Superior temporal gyrus (tissue), 1 donor: ENCODE measurements around the gene SCRG1.

Experiments used
- DNase-seq: peaks from one replicate; pipeline ENCODE4 v3.0.0-alpha.2; 2016; ENCODE audit errors: extremely low spot score

The SCRG1 gene

DNA sequence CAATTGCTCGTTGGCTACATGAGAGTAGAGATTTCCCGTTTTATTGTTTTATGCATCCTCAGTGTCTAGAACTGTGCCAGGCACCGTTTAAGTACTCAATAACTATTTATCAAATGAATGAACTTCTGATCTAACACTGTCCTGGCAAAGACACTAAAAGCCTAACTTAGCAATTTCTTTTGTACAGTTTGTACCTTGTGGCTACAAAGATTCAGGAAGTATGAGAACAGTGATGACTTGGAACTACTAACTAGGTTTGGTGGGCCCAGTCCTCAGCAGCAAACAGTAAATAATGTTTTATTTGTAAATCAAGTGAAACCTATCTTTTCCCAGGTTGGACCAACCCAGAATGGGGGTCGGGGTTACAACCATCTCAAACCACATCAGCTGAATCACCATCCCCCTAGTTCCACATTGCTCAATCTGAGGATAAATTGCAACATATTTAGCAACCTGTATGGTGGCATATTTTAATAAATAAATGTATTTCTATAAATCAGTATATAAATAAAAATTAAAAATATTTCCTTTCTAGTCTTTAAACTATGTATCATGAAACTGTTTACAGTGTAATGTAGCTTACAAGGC is 12.3 kb upstream of the SCRG1 start:
- peak; percentile 32 for DNase-seq

DNA sequence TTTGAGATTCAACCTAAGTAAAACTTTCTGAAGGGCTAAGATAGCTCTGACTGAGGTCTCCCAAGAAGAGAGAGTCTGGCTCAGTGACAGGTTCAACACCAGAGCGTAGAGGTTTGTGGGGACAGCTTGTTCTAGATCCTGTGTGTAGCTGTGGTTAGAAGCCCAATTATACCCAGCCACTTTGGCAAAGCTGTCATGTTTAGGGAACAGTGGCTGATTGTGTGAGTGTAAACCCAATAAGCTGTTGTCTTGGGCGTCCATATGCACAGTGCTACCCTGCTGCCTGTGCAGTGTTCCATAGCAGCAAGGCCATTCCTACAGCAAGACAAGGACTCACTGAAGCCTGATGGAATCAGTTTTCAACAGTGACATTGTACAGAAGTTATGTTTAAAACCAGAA is 11.2 kb upstream of the SCRG1 start:
- DNase-seq = peak; percentile 89

DNA sequence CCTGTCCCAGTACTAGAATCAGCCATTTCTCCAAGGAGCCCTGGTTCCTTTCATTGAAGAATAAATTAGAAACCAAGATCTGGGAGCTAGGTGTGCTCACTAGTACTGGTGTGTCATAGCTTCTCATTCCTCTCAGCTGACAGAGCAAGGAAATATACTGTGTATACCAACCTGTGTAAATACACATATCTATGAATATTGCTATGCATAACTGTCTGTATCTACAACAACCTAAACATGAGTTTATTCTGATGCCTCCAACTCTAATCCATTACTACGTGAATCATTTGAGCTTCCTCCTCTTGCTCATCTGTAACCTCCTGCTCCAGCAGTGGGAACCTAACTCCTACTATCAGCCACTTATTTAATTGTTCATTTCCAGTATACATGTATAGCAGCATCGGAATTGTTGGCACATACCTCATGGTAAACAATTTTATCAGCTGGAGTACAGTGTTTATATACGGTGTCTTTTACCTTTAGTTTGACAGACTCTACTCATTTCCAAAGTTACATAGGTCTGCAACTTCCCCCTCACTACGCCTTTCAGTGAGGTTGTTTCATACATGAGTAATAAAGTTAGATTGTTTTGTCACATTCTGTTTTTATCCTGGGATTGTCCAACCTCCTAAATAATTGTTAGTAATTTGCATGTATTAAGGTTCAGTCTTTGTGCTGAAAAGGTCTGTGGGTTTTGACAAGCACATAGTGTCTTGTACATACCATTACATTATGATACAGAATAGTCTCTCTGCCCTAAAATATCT is 7.1 kb upstream of the SCRG1 start:
- no peak for DNase-seq

DNA sequence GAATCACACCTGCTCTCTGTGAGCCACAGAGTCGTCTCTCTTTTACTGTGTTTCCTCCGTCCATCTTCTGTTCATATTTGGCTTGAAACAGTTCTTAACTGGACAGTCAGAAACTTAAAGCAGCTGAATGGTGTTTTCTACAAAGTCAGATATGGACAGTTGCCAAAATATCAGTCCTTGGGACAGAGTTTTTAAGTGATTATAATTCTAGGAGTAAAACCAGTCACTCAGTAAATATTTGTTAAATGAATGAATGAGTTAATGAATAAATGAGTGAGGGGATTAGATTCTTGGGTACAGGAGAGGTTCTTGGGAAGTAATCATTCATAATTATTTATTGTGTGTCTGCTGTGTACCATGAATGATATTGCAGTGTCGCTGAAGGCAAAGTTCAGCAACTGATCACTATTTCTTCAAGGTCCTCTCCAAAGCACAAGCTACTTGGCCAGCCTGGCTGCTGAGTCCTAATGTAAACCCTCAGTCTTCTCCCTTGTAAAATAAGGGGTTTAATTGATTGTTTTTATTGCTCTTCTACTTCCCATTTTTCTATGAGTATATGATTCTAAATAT is 5.5 kb upstream of the SCRG1 start:
- no peak for DNase-seq

DNA sequence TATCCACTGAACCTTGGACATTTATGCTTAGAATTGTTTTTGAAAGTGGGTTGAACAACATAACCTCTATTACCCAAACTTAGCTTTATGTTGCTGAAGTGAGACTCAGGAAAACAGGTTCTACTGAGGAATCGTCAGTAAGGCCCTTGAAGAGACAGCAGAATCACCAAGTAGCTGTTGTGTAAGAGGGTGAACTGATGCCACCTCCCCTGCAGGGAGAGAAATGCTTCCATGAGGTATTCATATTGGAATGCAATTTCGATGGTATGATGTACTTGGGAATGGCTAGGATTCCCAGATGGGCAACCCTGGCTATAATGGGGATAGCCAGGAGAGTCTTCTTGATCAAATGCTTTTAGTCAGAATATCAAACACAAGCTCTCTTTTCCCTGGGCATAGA is 4.1 kb upstream of the SCRG1 start:
- DNase-seq = no peak

DNA sequence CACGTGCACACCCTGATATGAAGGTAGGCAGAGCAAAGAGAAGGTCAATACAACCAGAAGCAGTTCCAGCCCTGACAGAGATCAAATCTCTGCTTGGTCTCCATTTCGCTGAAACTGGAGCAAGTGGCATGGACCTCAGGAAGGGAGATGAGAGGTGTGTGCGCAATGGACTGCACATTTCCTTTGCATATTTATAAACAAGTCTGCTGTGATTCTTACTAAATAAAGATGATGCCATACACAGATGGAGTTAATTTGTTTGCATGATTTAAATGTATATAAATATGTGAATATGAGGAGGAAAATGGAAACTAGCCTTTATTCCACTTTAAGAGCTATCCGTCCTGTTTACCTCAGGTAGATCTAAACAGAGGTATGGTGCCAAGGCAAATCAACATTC is 2.1 kb upstream of the SCRG1 start:
- DNase-seq = no peak

DNA sequence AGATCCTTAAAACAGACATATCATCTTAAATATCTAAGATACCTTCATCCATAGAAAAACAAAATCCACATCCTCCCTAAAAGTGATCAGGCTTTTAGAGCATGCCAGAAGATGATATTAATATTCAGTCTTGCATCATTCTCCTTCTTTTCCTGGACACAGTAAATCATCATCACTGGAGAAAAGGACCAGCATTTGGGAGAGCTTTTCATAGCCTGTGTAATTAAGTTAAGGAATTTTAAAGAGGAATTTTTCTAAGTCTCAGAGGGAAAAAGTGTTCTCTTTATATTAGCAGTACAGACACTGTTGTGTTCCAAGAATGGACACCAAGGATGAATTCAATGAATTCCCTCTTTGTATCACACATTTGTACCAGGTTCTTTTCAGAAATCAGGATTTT is 696 bp downstream of the SCRG1 start:
- peak; percentile 59 for DNase-seq

DNA sequence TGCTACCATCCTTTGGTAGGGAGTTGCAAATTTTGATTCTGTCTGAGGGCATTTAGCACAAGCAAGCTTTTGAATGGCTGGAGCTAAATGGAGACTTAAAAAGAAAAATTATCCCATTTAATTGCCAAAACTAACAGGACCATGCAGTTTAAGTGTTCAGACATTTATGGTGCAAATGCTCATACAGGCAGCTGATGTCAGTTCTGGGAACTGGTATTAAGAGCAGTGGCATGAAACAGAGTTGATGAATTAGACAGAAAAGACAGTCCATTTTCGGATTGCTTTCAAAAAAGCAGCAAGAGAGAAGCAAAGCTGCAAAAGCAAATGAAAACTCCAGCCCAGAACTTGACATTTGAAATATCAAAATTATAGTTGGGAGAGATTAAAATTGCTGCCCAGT is 1.3 kb downstream of the SCRG1 start:
- DNase-seq = peak; percentile 46

DNA sequence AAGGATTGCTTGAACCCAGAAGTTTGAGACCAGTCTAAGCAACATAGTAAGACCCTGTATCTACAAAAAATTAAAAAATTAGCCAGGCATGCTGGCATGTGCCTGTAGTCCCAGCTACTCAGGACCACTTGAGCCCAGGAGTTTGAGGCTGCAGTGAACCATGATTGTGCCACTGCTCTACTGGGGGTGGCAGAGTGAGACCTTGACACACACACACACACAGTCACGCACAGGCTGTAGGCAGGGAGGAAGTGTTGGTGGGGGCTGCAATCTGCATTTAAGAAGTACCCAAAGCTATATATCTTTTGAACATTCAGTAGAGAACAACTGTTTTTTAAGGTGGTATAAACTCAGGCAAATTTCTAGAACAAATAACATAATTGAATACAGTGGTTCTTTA is 7.2 kb downstream of the SCRG1 start:
- no peak for DNase-seq

DNA sequence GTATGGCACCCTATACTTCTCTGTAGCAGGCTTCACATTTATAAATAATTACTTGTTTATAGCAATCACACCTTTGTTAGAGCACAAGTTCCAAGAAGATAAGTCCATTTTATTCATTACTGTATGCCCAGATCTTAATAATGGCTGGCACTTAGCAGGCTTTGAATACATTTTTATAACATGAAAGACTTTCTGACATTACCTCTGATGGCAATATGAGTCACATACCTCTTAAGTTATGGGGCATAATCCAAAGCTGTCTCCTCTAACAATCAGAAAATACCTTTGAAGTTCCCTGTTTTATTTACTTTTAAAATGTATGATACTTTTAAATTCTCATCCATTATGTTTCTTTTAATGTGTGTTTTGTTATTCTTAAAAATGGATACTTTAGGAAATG is 12.2 kb downstream of the SCRG1 start:
- no peak for DNase-seq

DNA sequence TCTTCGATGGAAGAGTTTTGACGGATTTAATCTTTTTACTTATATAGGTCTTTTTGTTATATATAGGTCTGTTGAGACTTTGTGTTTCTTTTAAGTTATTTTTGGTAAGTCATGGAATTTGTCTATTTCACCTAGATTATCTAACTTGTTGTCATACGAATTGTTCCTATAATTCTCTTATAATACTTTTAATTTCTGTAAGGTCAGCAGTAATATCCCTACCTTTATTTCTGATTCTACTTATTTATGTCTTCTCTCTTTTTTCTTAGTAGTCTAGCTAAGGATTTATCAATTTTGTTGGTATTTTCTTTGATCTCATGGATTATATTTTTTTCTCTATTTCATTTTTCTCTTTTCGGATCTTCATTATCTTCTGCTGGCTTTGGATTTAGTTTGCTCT is 16.6 kb downstream of the SCRG1 start:
- no peak for DNase-seq

DNA sequence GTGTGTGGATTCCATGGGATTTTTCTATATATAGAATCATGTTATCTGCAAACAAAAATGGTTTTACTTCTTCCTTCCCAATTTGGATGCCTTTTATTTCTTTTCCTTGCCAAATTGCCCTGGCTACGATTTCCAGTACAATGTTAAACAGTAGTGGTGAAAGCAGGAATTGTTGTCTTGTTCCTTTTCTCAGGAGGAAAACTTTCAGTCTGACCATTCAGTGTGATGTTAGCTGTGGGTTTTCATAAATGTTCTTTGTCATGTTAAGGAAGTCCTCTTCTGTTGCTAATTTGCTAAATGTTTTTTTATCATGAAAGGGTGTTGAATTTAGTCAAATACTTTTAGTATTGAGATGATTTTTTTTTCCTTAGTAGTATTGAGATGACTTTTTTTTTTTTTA is 17.3 kb downstream of the SCRG1 start:
- DNase-seq = no peak

DNA sequence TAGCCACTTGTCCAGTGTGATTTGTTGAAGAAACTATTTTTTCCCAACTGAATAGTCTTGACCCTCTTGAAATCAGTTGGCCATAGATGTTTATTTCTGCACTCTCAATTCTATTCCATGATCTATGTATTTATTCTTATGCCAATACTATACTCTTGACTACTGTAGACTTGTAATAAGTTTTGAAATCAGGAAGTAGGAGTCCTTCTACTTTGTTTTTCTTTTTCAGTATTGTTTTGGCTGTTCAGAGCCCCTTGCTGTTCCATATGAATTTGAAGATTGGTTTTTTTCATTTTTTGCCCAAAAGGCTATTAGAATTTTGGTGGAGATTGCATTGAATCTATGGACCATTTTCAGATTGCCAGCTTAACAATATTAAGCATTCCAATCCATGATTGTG is 17.9 kb downstream of the SCRG1 start:
- no peak for DNase-seq

DNA sequence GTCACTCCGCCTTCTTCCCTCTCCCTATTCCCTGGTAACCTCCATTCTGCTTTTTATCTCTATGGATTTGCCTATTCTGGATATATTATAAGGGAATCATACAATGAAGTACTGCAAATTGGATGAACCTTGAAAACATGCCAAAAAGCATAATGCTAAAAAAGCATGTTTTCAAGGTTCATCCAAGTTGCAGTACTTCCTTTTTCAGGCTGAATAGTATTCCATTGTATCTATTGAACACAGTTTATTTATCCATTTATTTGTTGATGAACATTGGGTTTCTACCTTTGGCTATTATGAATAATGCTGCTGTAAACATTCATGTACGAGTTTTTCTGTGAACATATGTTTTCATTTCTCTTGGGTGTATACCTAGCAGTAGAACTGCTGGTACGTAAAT is 19.0 kb downstream of the SCRG1 start:
- no peak for DNase-seq

DNA sequence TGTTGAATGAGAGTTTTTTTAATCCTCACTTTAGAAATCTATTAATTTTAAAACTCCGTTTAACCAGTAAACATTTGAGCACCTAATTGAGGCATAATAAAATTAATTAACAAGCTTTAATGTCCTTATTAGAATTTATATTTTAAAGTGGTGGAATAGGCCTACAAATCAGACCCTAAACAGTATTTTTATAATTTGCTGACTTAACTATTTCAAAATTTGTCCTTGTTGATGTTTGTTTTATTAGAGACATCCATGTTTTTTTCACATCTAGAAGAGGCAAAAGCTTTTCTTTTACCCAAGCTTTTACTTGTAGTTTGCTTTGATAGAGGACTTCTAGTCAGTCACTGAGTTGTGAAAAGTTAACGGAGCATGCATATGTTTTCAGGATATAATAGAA is 24.3 kb downstream of the SCRG1 start:
- no peak for DNase-seq

DNA sequence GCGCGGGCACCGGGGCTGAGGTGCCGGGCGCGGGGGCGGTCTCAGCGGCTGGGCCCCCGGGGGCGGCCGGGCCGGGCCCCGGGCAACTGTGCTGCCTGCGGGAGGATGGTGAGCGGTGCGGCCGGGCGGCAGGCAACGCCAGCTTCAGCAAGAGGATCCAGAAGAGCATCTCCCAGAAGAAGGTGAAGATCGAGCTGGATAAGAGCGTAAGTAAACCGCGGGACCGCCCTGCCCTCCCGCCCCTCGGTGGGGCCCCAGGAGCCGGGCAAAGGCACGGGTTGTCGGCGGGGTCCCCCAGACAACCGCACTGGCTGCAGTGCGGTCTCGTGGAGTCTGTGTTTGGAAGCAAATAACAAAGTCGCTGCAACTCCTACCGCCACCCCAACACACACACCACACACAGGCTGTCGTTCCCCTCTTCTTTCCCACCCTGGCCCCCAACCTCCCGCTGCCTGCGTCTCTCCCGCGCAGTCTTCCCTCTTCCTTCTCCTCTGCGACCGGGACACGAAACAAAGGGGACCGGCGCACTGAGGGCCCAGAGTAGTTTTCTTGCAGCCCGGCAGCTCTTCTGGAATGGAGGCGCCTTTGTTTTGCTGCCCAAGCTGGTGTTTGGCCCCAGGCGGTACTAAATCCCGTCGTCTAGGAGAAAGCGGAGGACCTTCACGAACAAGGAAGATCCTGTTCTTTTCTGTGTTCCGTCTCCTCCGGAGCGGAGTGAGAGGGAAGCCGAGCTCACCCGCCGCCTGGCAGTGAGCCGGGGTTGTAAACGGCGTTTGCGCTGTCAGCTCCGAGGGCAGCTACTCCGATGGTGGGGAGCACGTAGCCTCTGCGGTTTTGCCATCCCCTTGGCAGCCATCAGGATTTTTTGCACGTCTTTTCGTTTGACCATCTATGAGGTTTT is 27.4 kb downstream of the SCRG1 start:
- peak; percentile 87 for DNase-seq

DNA sequence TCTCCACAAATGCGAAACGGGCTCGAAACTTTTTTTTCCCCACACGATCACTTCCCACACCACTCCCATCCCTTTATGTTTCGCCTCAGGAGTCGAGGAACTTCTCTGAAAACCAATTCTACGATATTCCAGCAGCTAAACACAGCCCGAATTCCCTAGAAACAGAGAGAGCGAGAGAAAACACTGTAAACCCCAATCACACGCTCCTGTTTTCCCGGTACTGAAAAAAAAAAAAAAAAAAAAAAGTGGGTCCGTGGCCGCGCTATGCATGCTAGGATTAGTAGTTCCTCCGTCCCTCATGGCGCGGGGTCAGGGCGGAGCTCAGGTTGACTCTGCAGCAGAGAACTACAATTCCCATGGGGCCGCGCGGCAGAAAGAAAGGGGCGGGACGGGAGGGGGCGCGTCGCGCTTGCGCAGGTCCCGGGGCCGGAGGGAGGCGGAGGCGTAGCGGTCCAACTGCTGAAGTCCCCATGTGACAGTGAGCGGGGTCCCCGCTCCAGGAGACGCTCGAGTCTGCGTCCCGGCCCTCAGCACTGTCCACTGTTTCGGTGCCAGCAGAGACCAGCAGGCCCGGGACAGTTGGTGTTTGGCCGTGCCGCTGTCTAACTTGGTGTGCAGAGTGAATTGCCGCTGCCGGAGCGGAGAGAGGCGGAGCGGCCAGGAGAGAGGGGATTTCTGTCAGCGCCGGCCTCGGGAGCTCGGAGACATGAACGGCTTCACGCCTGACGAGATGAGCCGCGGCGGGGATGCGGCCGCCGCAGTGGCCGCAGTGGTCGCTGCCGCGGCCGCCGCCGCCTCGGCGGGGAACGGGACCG is 28.2 kb downstream of the SCRG1 start, which contains the start of gene SAP30:
Gene SAP30 (plus strand): TSS at position 478 of the 815 bp plus-strand sequence. CDS start 229 bp downstream, at position 707.
- peak; percentile 96 for DNase-seq

DNA sequence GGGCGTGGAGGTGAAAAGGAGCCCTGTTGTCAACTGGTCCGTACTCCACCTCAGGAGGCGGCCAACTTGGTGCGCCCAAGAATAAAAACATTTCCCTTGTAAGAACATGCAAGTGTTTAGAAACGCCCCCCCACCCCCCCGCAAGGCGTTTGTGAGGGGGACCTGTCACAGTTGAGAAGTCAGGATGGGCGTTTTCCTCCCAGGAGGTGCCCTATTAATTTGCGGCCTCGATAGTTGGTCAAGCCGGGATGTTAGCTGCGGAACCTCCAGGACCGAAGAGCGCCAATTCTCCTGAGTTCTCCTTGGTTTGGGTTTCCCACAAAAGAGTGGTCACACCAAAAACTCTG is 28.8 kb downstream of the SCRG1 start:
- no peak for DNase-seq

DNA sequence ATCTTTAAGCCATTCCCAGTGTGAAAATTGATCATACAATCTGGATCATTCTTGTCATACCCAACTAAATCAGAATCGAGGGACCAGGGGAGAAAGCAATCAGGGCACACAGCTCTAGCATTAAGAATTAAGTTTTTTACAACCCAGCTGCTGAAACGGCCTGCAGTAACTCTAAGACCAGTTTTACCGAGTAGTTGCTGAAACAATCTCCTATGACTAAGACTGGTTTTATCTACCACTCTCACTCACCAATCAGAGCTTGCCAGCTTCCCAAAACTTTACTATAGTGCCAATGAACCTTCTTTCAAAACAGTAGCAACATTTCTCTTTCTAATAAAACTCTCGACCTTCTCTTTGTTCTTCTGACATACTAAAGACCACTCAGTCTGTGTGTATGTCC is 31.0 kb downstream of the SCRG1 start:
- peak; percentile 36 for DNase-seq

DNA sequence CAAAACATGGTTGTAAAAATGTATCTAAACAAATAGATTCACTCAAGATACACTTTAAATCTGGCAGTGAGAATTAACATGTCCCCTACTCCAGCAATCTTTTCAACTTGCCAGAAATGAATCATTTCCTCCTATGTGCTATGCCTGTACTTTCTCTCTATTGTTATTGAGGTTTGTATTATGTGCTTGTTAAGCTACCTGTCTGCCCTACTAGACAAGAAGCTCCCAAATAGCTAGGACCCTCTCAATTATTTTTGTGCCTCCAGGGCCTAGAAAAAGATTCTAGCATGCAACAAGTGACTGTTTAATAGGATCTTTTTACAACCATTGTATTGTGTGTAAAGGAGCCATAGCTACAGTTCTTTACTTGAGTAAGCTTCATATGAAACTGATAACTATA is 31.6 kb downstream of the SCRG1 start:
- peak; percentile 45 for DNase-seq

DNA sequence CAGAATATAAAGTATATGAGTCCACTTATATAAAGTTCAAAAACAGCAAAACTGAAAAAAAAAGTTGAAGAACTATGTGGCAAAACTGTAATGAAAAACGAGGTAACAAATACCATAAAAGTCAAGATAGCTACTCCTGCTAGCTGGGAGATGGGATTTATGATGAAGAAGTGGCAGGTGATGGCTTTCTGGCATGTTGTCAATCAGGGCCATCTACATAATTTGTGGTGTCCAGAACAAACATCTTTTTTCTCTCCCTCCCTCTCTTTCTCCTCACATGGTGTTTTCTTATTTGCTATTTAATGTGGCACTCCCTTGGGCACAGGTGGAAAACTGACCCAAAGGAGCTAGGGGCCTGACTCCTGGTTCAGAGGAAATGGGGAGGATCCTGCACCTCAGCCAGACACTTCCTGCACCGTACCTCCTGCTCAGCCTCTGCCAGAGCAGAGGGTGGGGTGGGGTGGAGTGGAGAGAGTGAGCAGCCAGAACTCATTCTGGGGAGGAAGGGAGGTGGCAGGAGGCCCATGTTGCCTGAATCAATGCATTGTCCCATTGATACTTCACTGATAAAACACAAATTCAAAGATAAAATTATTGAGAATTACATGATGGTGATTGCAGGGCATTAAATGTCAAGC is 33.4 kb downstream of the SCRG1 start:
- DNase-seq = no peak
